MCF 10A (cell line): ENCODE measurements around the gene RHOJ. TPM values are rescaled to one million over a fixed set of nuclear protein-coding genes. Genes with fewer than 3 reads are reported as not detected.

Experiments used
- BruUV-seq: library from RNA; stranded (reverse); fragments of 400-500 nt; replicated peaks from 2 replicates; lab custom pipeline; 2021; lab: Mats Ljungman, UMichigan
- CTCF ChIA-PET: fragments of 300-600 bp; sonication (Branson Sonifier 250); formaldehyde crosslinking; extraction: SDS; loops from one replicate; lab custom pipeline; 2021; ENCODE audit warnings: antibody characterized with exemption, inconsistent platforms; lab: Yijun Ruan, JAX
- POLR2A ChIA-PET: fragments of 300-600, 350-650 bp; sonication (Branson Sonifier 250); formaldehyde crosslinking; extraction: SDS; loops from one replicate; lab custom pipeline; 2020; ENCODE audit warnings: antibody characterized with exemption, inconsistent platforms; lab: Yijun Ruan, JAX
- DNase-seq: peaks from one replicate; pipeline ENCODE4 v3.0.0-alpha.2; 2018; ENCODE audit not compliant: unreplicated experiment
- H3K27ac Mint-ChIP-seq: one replicate; pipeline ENCODE4 v1.8.0; 2022; ENCODE audit warnings: mild to moderate bottlenecking, low read depth, mixed read lengths; ENCODE audit not compliant: unreplicated experiment
- H3K27me3 Mint-ChIP-seq: one replicate; pipeline ENCODE4 v1.8.0; 2022; ENCODE audit warnings: mixed read lengths; ENCODE audit not compliant: insufficient read depth, unreplicated experiment
- H3K36me3 Mint-ChIP-seq: one replicate; pipeline ENCODE4 v1.8.0; 2022; ENCODE audit warnings: mild to moderate bottlenecking, moderate library complexity, mixed read lengths; ENCODE audit not compliant: insufficient read depth, unreplicated experiment
- H3K4me1 Mint-ChIP-seq: one replicate; pipeline ENCODE4 v1.8.0; 2022; ENCODE audit warnings: mixed read lengths; ENCODE audit not compliant: insufficient read depth, unreplicated experiment
- H3K4me3 Mint-ChIP-seq: one replicate; pipeline ENCODE4 v1.8.0; 2022; ENCODE audit warnings: mild to moderate bottlenecking, moderate library complexity, mixed read lengths; ENCODE audit not compliant: unreplicated experiment
- H3K9me3 Mint-ChIP-seq: one replicate; pipeline ENCODE4 v1.8.0; 2022; ENCODE audit warnings: mixed read lengths; ENCODE audit not compliant: unreplicated experiment
- CTCF ChIP-seq: fragments of 200-600 bp; IDR thresholded peaks from one replicate; pipeline ENCODE4 v1.8.0; 2022; ENCODE audit warnings: antibody characterized with exemption, mild to moderate bottlenecking; ENCODE audit not compliant: unreplicated experiment
- intact Hi-C: fragments of 100-400 bp; cut with micrococcal nuclease; formaldehyde crosslinking; loops from 2 replicates; pipeline ENCODE4 v1.14.1; 2022
- total RNA-seq: library from RNA; stranded (reverse); gene quantifications from 2 replicates; pipeline ENCODE4 v1.2.3, GENCODE V29; 2022

RHOJ gene
- total RNA-seq, 1 experiment from 2014 or later = not detected

GRCh38 chr14:63229330-63230059, 25.3 kb downstream of the RHOJ start:
- intact Hi-C loops = no loop called here
- POLR2A ChIA-PET = interaction anchor here (0.6 kb wide), 1 partner anchor 1213 kb away, joined by 3 read pairs; no protein-coding TSS in a partner anchor
- no TSS peak for BruUV-seq
- no peak for DNase-seq
- H3K27me3 Mint-ChIP-seq = no peaks in the 10 kb centered on the region
- no peaks in the 10 kb centered on the region for H3K4me1 Mint-ChIP-seq
- CTCF ChIA-PET = interaction anchor here (0.7 kb wide), 1 partner anchor 1012 kb away, joined by 4 read pairs; no protein-coding TSS in a partner anchor
- H3K27ac Mint-ChIP-seq = no peak overlapping the region
- TF ChIP-seq CTCF = no peak
- H3K4me3 Mint-ChIP-seq = no peak overlapping the region
- no peaks in the 10 kb centered on the region for H3K36me3 Mint-ChIP-seq
- no peaks in the 10 kb centered on the region for H3K9me3 Mint-ChIP-seq

GRCh38 chr14:63231766-63232165, 27.5 kb downstream of the RHOJ start:
- intact Hi-C loops = no loop called here
- POLR2A ChIA-PET = no interaction called here
- Mint-ChIP-seq H3K4me3 (no peak overlapping the region), H3K27ac (no peak overlapping the region), H3K9me3 (no peaks in the 10 kb centered on the region), H3K36me3 (no peaks in the 10 kb centered on the region), H3K4me1 (no peaks in the 10 kb centered on the region), H3K27me3 (no peaks in the 10 kb centered on the region)
- TF ChIP-seq CTCF = no peak
- no TSS peak for BruUV-seq
- CTCF ChIA-PET = interaction anchor here (0.8 kb wide), 1 partner anchor 17 kb away, joined by 3 read pairs; no protein-coding TSS in a partner anchor
- DNase-seq = no peak

- intact Hi-C loops = no loop called here
- ChIA-PET POLR2A (no interaction called here), CTCF (interaction anchor here (0.6 to 1.0 kb wide), 3 partner anchors 11 to 39 kb away, joined by 3 to 5 read pairs (median 4); no protein-coding TSS in a partner anchor)
- no peak for DNase-seq
- H3K27ac Mint-ChIP-seq = no peak overlapping the region
- no peaks in the 10 kb centered on the region for H3K36me3 Mint-ChIP-seq
- H3K9me3 Mint-ChIP-seq = no peaks in the 10 kb centered on the region
- TF ChIP-seq CTCF = no peak
- no peak overlapping the region for H3K4me3 Mint-ChIP-seq
- no peaks in the 10 kb centered on the region for H3K27me3 Mint-ChIP-seq
- no TSS peak for BruUV-seq
- H3K4me1 Mint-ChIP-seq = no peaks in the 10 kb centered on the region
Observed at GRCh38 chr14:63237791-63238190, 33.5 kb downstream of the RHOJ start.

- no TSS peak for BruUV-seq
Observed at GRCh38 chr14:63240221-63240620, 36.0 kb downstream of the RHOJ start.

More at GRCh38 chr14:63240221-63240620, 36.0 kb downstream of the RHOJ start:
- TF ChIP-seq CTCF = no peak
- no peak overlapping the region for H3K4me3 Mint-ChIP-seq
- no peaks in the 10 kb centered on the region for H3K9me3 Mint-ChIP-seq
- no peaks in the 10 kb centered on the region for H3K4me1 Mint-ChIP-seq
- intact Hi-C loops = no loop called here
- H3K36me3 Mint-ChIP-seq = no peaks in the 10 kb centered on the region
- no peak overlapping the region for H3K27ac Mint-ChIP-seq
- CTCF ChIA-PET = interaction anchor here (0.6 kb wide), 1 partner anchor 67 kb away, joined by 4 read pairs; no protein-coding TSS in a partner anchor
- no peaks in the 10 kb centered on the region for H3K27me3 Mint-ChIP-seq
- no peak for DNase-seq
- POLR2A ChIA-PET = no interaction called here
